NCI-H345 treated with DMSO at 0.1 percent for 48 hours (cell line): ENCODE measurements around the gene PRCD.

ENCODE experiments used
- DNase-seq: peaks from one replicate; lab custom pipeline; 2025; ENCODE audit not compliant: unreplicated experiment; lab: John Stamatoyannopoulos, UW

The PRCD gene

GRCh38 chr17:76588182-76588581 is 48.3 kb downstream of the PRCD start:
- no peak for DNase-seq

GRCh38 chr17:76593384-76593826 is 53.6 kb downstream of the PRCD start:
- DNase-seq, result peak; percentile 57

- no peak for DNase-seq
Measured at GRCh38 chr17:76593959-76594358, 54.1 kb downstream of the PRCD start.

- DNase-seq, result no peak
Measured at GRCh38 chr17:76594690-76595089, 54.8 kb downstream of the PRCD start.
